ENCODE measurements around the gene PA2G4.
A peak's percentile ranks its signal among the peaks of the same experiment; 100 is the strongest.
"Not testable (repeated sequence)": the region's sequence is repeated elsewhere in the genome, so short reads cannot be mapped to it uniquely, and the experiment has no call there.

Gene PA2G4

GRCh38 chr12:56146492-56147460 lies 42.4 kb downstream of the PA2G4 start:
- peaks cover 22 to 25% of the 10 kb centered on the region in 2 donors for H3K36me3 Mint-ChIP-seq
- no peak overlapping the region for H3K4me3 Mint-ChIP-seq
- no peak overlapping the region for H3K27ac Mint-ChIP-seq

GRCh38 chr12:56150563-56150962 lies 46.2 kb downstream of the PA2G4 start:
- peaks cover 25 to 51% of the 10 kb centered on the region in 2 donors for H3K4me1 Mint-ChIP-seq
- H3K9me3 Mint-ChIP-seq, result no peaks in the 10 kb centered on the region
- peaks cover 8 to 9% of the 10 kb centered on the region in 2 donors for H3K36me3 Mint-ChIP-seq
- no peak for DNase-seq
- no peaks in the 10 kb centered on the region for H3K27me3 Mint-ChIP-seq
- H3K4me3 Mint-ChIP-seq, result peak overlapping the region in 1 of 2 donors; percentile 36
- H3K27ac Mint-ChIP-seq, result peak overlapping the region; percentile 79
- ATAC-seq (replicated peaks), result no peak

More at GRCh38 chr12:56146492-56147460, 42.4 kb downstream of the PA2G4 start:
- DNase-seq, result no peak
- H3K27me3 Mint-ChIP-seq, result no peaks in the 10 kb centered on the region
- ATAC-seq (replicated peaks), result no peak
- H3K4me1 Mint-ChIP-seq, result peaks cover 24 to 30% of the 10 kb centered on the region in 2 donors
- no peaks in the 10 kb centered on the region for H3K9me3 Mint-ChIP-seq

- peak; percentile 64 for DNase-seq
- peak; percentile 81 to 82 for ATAC-seq (replicated peaks)
- H3K36me3 Mint-ChIP-seq, result peaks cover 10 to 11% of the 10 kb centered on the region in 2 donors
- H3K9me3 Mint-ChIP-seq, result no peaks in the 10 kb centered on the region
- peaks cover 25 to 54% of the 10 kb centered on the region in 2 donors for H3K4me1 Mint-ChIP-seq
- H3K27ac Mint-ChIP-seq, result peak overlapping the region; percentile 97
- H3K4me3 Mint-ChIP-seq, result peak overlapping the region; percentile 92 to 97
- no peaks in the 10 kb centered on the region for H3K27me3 Mint-ChIP-seq
Measured at GRCh38 chr12:56151672-56152131, 47.3 kb downstream of the PA2G4 start.

- DNase-seq (peak; percentile 88), ATAC-seq (replicated peaks) (peak; percentile 90 to 92)
- Mint-ChIP-seq H3K27ac (peak within 1 kb of the TSS; percentile 97), H3K27me3 (no peaks in the 10 kb centered on the region), H3K36me3 (peaks cover 10 to 11% of the 10 kb centered on the region in 2 donors), H3K9me3 (no peaks in the 10 kb centered on the region), H3K4me1 (peaks cover 25 to 57% of the 10 kb centered on the region in 2 donors), H3K4me3 (peak within 1 kb of the TSS; percentile 92 to 97)
Measured at GRCh38 chr12:56152132-56152755, 47.9 kb downstream of the PA2G4 start, which contains the start of gene MYL6B. TSS of gene MYL6B (plus strand) at chr12:56152587. CDS start at chr12:56153919, 1,332 bp downstream.

- H3K36me3 Mint-ChIP-seq, result peaks cover 10 to 12% of the 10 kb centered on the region in 2 donors
- H3K4me1 Mint-ChIP-seq, result peaks cover 26 to 61% of the 10 kb centered on the region in 2 donors
- peak overlapping the region; percentile 97 for H3K27ac Mint-ChIP-seq
- no peaks in the 10 kb centered on the region for H3K9me3 Mint-ChIP-seq
- DNase-seq (no peak), ATAC-seq (replicated peaks) (no peak)
- H3K27me3 Mint-ChIP-seq, result no peaks in the 10 kb centered on the region
- peak overlapping the region; percentile 92 to 97 for H3K4me3 Mint-ChIP-seq
Measured at GRCh38 chr12:56152756-56153677, 48.7 kb downstream of the PA2G4 start.

- Mint-ChIP-seq H3K4me1 (peaks cover 26 to 64% of the 10 kb centered on the region in 2 donors), H3K27ac (peak overlapping the region; percentile 97), H3K9me3 (no peaks in the 10 kb centered on the region), H3K27me3 (no peaks in the 10 kb centered on the region), H3K36me3 (peaks cover 14 to 18% of the 10 kb centered on the region in 2 donors), H3K4me3 (peak overlapping the region; percentile 92 to 97)
- ATAC-seq (replicated peaks) (no peak), DNase-seq (no peak)
Measured at GRCh38 chr12:56153678-56154065, 49.3 kb downstream of the PA2G4 start.

- Mint-ChIP-seq H3K27me3 (no peaks in the 10 kb centered on the region), H3K4me3 (no peak overlapping the region), H3K4me1 (peaks cover 29 to 70% of the 10 kb centered on the region in 2 donors)
Measured at GRCh38 chr12:56154246-56154771, 50.0 kb downstream of the PA2G4 start.

GRCh38 chr12:56154818-56155217 lies 50.5 kb downstream of the PA2G4 start:
- Mint-ChIP-seq H3K27ac (no peak overlapping the region), H3K9me3 (no peaks in the 10 kb centered on the region), H3K4me1 (peaks cover 30 to 75% of the 10 kb centered on the region in 2 donors), H3K27me3 (no peaks in the 10 kb centered on the region), H3K4me3 (no peak overlapping the region), H3K36me3 (peaks cover 24 to 30% of the 10 kb centered on the region in 2 donors)
- DNase-seq (no peak), ATAC-seq (replicated peaks) (no peak)

More at GRCh38 chr12:56154246-56154771, 50.0 kb downstream of the PA2G4 start:
- Mint-ChIP-seq H3K9me3 (no peaks in the 10 kb centered on the region), H3K27ac (no peak overlapping the region), H3K36me3 (peaks cover 20 to 25% of the 10 kb centered on the region in 2 donors)
- ATAC-seq (replicated peaks) (no peak), DNase-seq (no peak)

- Mint-ChIP-seq H3K27ac (peak overlapping the region; percentile 7), H3K27me3 (no peaks in the 10 kb centered on the region), H3K9me3 (no peaks in the 10 kb centered on the region), H3K36me3 (peaks cover 30 to 35% of the 10 kb centered on the region in 2 donors), H3K4me1 (peaks cover 34 to 78% of the 10 kb centered on the region in 2 donors), H3K4me3 (peak overlapping the region; percentile 6 to 15)
- DNase-seq, result no peak
- no peak for ATAC-seq (replicated peaks)
Measured at GRCh38 chr12:56155256-56155845, 51.0 kb downstream of the PA2G4 start.

- Mint-ChIP-seq H3K36me3 (peaks cover 42 to 47% of the 10 kb centered on the region in 2 donors), H3K4me3 (peak overlapping the region; percentile 91 to 97), H3K4me1 (peaks cover 33 to 78% of the 10 kb centered on the region in 2 donors), H3K27ac (peak overlapping the region; percentile 99)
- DNase-seq; H3K27me3 Mint-ChIP-seq; ATAC-seq (replicated peaks); H3K9me3 Mint-ChIP-seq: not testable (repeated sequence)
Measured at GRCh38 chr12:56156464-56157200, 52.3 kb downstream of the PA2G4 start.

GRCh38 chr12:56157201-56158028 lies 53.1 kb downstream of the PA2G4 start:
- peak overlapping the region; percentile 99 for H3K27ac Mint-ChIP-seq
- H3K4me3 Mint-ChIP-seq, result peak overlapping the region; percentile 91 to 97
- no peaks in the 10 kb centered on the region for H3K27me3 Mint-ChIP-seq
- DNase-seq (peak; percentile 70), ATAC-seq (replicated peaks) (peak; percentile 62 to 66)
- H3K4me1 Mint-ChIP-seq, result peaks cover 36 to 79% of the 10 kb centered on the region in 2 donors
- H3K36me3 Mint-ChIP-seq, result peaks cover 44 to 54% of the 10 kb centered on the region in 2 donors
- H3K9me3 Mint-ChIP-seq, result no peaks in the 10 kb centered on the region

All from stimulated activated naive B cell treated with anti-CD40 and anti-IgM and Interleukin-4, amounts not matched to agents 10 μg/mL and 1 μg/mL and 100 μg/mL, for 72 hours (primary cell).